ENCODE measurements around the gene BARD1. TPM values are rescaled to one million over a fixed set of nuclear protein-coding genes. Genes with fewer than 3 reads are reported as not detected.

The BARD1 gene
- total and polyA plus RNA-seq, 2 of the 13 experiments (the other 11 are each of a cell fraction or from before 2014, with no cell fraction given), result 5.3 to 30.4 TPM

- TF ChIP-seq PRDM15 (CRISPR knock-in tag; IDR thresholded peaks at IDR 0.05) (no peak), SAFB2 (CRISPR knock-in tag; IDR thresholded peaks at IDR 0.05; ENCODE audit: borderline replicate concordance, low read depth) (no peak; the same call in 1 of the 2 replicates), RAD21 (CRISPR knock-in tag; IDR thresholded peaks at IDR 0.05) (peak; percentile 48), ZBTB40 (IDR thresholded peaks at IDR 0.05) (no peak), ZBTB40 (CRISPR knock-in tag; IDR thresholded peaks at IDR 0.05) (peak; percentile 26; the same call in 1 of the 2 replicates), MLLT10 (CRISPR knock-in tag; IDR thresholded peaks at IDR 0.05) (no peak), ZBTB20 (CRISPR knock-in tag; IDR thresholded peaks at IDR 0.05; ENCODE audit: borderline replicate concordance, low read depth) (no peak), TRIM22 (IDR thresholded peaks at IDR 0.05) (no peak), NR0B2 (CRISPR knock-in tag; IDR thresholded peaks at IDR 0.05) (peak; percentile 77; the same call in 1 of the 2 replicates), ZFP41 (CRISPR knock-in tag; IDR thresholded peaks at IDR 0.05; ENCODE audit: borderline replicate concordance) (no peak), ZZZ3 (CRISPR knock-in tag; IDR thresholded peaks at IDR 0.05; ENCODE audit: borderline replicate concordance) (no peak; the same call in 1 of the 2 replicates)
Observed at GRCh38 chr2:214809751-214810564, 475 bp upstream of the BARD1 start (continued).
